OCI-LY1 (cell line): Measurements from ENCODE around the gene NT5DC1.

Source experiments
- H2AFZ ChIP-seq: fragments of 200-600 bp; sonication (generic), shearing (Covaris generic); 2 replicates; pipeline ENCODE4 v1.6.0; 2014; ENCODE audit warnings: antibody characterized with exemption, mild to moderate bottlenecking, low read length
- H3F3A ChIP-seq: fragments of 200-600 bp; sonication (generic), shearing (Covaris generic); 2 replicates; pipeline ENCODE4 v1.6.0; 2014; ENCODE audit warnings: mild to moderate bottlenecking, antibody characterized with exemption, low read length, moderate library complexity; ENCODE audit not compliant: insufficient read depth
- H3K27ac ChIP-seq: fragments of 200-600 bp; sonication (generic); 2 replicates; pipeline ENCODE4 v1.5.1; 2014; ENCODE audit warnings: low read length, mixed run types, mild to moderate bottlenecking, low read depth; ENCODE audit not compliant: poor library complexity, severe bottlenecking
- H3K27me3 ChIP-seq: fragments of 200-600 bp; sonication (generic); 2 replicates; pipeline ENCODE4 v1.6.0; 2014; ENCODE audit warnings: antibody characterized with exemption, mild to moderate bottlenecking, low read length, moderate library complexity; ENCODE audit not compliant: insufficient read depth
- H3K36me3 ChIP-seq: fragments of 200-600 bp; sonication (generic); 2 replicates; pipeline ENCODE4 v1.6.1; 2014; ENCODE audit warnings: mild to moderate bottlenecking, antibody characterized with exemption, low read length, moderate library complexity, mixed read lengths; ENCODE audit not compliant: insufficient read depth
- H3K4me1 ChIP-seq: fragments of 200-600 bp; sonication (generic); 2 replicates; pipeline ENCODE4 v1.5.1; 2014; ENCODE audit warnings: mild to moderate bottlenecking, low read length, moderate library complexity; ENCODE audit not compliant: insufficient read depth, severe bottlenecking
- H3K4me2 ChIP-seq: fragments of 200-600 bp; sonication (generic), shearing (Covaris generic); 2 replicates; pipeline ENCODE4 v1.6.1; 2014; ENCODE audit warnings: low read length
- H3K4me3 ChIP-seq: fragments of 200-600 bp; sonication (generic); 2 replicates; pipeline ENCODE4 v1.5.1; 2014; ENCODE audit warnings: low read length, low read depth, mild to moderate bottlenecking, mixed read lengths; ENCODE audit not compliant: poor library complexity, severe bottlenecking
- H3K79me2 ChIP-seq: fragments of 200-600 bp; shearing (Covaris generic); 2 replicates; pipeline ENCODE4 v1.6.1; 2016; ENCODE audit warnings: mixed run types, low read length, mixed read lengths; ENCODE audit not compliant: insufficient read depth
- H3K9ac ChIP-seq: fragments of 200-600 bp; sonication (generic), shearing (Covaris generic); 2 replicates; pipeline ENCODE4 v1.6.1; 2014; ENCODE audit warnings: mild to moderate bottlenecking, low read length, mixed read lengths
- H3K9me2 ChIP-seq: fragments of 200-600 bp; sonication (generic), shearing (Covaris generic); 2 replicates; pipeline ENCODE4 v1.6.1; 2014; ENCODE audit warnings: low read depth, mild to moderate bottlenecking, low read length, mixed read lengths
- H3K9me3 ChIP-seq: fragments of 200-600 bp; shearing (Covaris generic); 2 replicates; pipeline ENCODE4 v1.6.1; 2014; ENCODE audit warnings: low read length, mixed read lengths
- H4K20me1 ChIP-seq: fragments of 200-600 bp; sonication (generic), shearing (Covaris generic); 2 replicates; pipeline ENCODE4 v1.6.0; 2016; ENCODE audit warnings: mild to moderate bottlenecking, low read length; ENCODE audit not compliant: insufficient read depth
- CTCF ChIP-seq: fragments of 200-600 bp; sonication (generic), shearing (Covaris generic); IDR thresholded peaks from 2 replicates; pipeline ENCODE4 v1.5.1; 2017; ENCODE audit warnings: mild to moderate bottlenecking, antibody characterized with exemption, low read length, moderate library complexity, mixed read lengths
- EZH2 ChIP-seq: fragments of 200-600 bp; sonication (generic), shearing (Covaris generic); IDR thresholded peaks from 2 replicates; pipeline ENCODE4 v1.8.0; 2017; ENCODE audit warnings: borderline replicate concordance, mixed run types, mild to moderate bottlenecking, antibody characterized with exemption, low read length, moderate library complexity, mixed read lengths

Gene NT5DC1

GRCh38 chr6:116087437-116088027 is 13.1 kb upstream of the NT5DC1 start:
- Histone ChIP-seq H3K27me3 (no peaks in the 10 kb centered on the region), H3K79me2 (no peaks in the 10 kb centered on the region), H3K9me2 (no peaks in the 10 kb centered on the region), H3K9me3 (no peaks in the 10 kb centered on the region), H3F3A (no peaks in the 10 kb centered on the region), H3K36me3 (no peaks in the 10 kb centered on the region), H3K27ac (no peak overlapping the region), H3K9ac (no peak overlapping the region), H4K20me1 (no peaks in the 10 kb centered on the region), H3K4me3 (no peak overlapping the region), H3K4me1 (no peaks in the 10 kb centered on the region), H3K4me2 (no peak overlapping the region), H2AFZ (no peak overlapping the region)
- TF ChIP-seq EZH2 (no peak), CTCF (no peak)

GRCh38 chr6:116088946-116089345 is 11.7 kb upstream of the NT5DC1 start:
- no peaks in the 10 kb centered on the region for H4K20me1 ChIP-seq
- no peaks in the 10 kb centered on the region for H3K79me2 ChIP-seq
- no peaks in the 10 kb centered on the region for H3K4me1 ChIP-seq
- no peak overlapping the region for H3K27ac ChIP-seq
- no peak overlapping the region for H3K4me3 ChIP-seq
- no peaks in the 10 kb centered on the region for H3K9me2 ChIP-seq
- no peaks in the 10 kb centered on the region for H3K27me3 ChIP-seq
- no peaks in the 10 kb centered on the region for H3K9me3 ChIP-seq
- H2AFZ ChIP-seq = no peak overlapping the region
- no peak overlapping the region for H3K9ac ChIP-seq
- no peak overlapping the region for H3K4me2 ChIP-seq
- H3F3A ChIP-seq = no peaks in the 10 kb centered on the region
- H3K36me3 ChIP-seq = no peaks in the 10 kb centered on the region
- TF ChIP-seq EZH2 (no peak), CTCF (no peak)

- no peaks in the 10 kb centered on the region for H3K27me3 ChIP-seq
- no peaks in the 10 kb centered on the region for H3K4me1 ChIP-seq
- no peaks in the 10 kb centered on the region for H3K9me3 ChIP-seq
- H3K27ac ChIP-seq = no peak overlapping the region
- H3K4me2 ChIP-seq = no peak overlapping the region
- no peaks in the 10 kb centered on the region for H3K36me3 ChIP-seq
- no peak overlapping the region for H3K9ac ChIP-seq
- no peaks in the 10 kb centered on the region for H4K20me1 ChIP-seq
- no peaks in the 10 kb centered on the region for H3K9me2 ChIP-seq
- H3K79me2 ChIP-seq = no peaks in the 10 kb centered on the region
- H2AFZ ChIP-seq = no peak overlapping the region
- H3K4me3 ChIP-seq = no peak overlapping the region
- no peaks in the 10 kb centered on the region for H3F3A ChIP-seq
- TF ChIP-seq CTCF (no peak), EZH2 (no peak)
Observed at GRCh38 chr6:116090251-116090650, 10.4 kb upstream of the NT5DC1 start.
